MCF 10A (cell line): ENCODE results near the gene NOL4L. TPM values are rescaled to one million over a fixed set of nuclear protein-coding genes. Genes with fewer than 3 reads are reported as not detected.

Source experiments
- BruUV-seq: library from RNA; stranded (reverse); fragments of 400-500 nt; replicated peaks from 2 replicates; lab custom pipeline; 2021; lab: Mats Ljungman, UMichigan
- CTCF ChIA-PET: fragments of 300-600 bp; sonication (Branson Sonifier 250); formaldehyde crosslinking; extraction: SDS; loops from one replicate; lab custom pipeline; 2021; ENCODE audit warnings: antibody characterized with exemption, inconsistent platforms; lab: Yijun Ruan, JAX
- POLR2A ChIA-PET: fragments of 300-600, 350-650 bp; sonication (Branson Sonifier 250); formaldehyde crosslinking; extraction: SDS; loops from one replicate; lab custom pipeline; 2020; ENCODE audit warnings: antibody characterized with exemption, inconsistent platforms; lab: Yijun Ruan, JAX
- DNase-seq: peaks from one replicate; pipeline ENCODE4 v3.0.0-alpha.2; 2018; ENCODE audit not compliant: unreplicated experiment
- H3K27ac Mint-ChIP-seq: one replicate; pipeline ENCODE4 v1.8.0; 2022; ENCODE audit warnings: mild to moderate bottlenecking, low read depth, mixed read lengths; ENCODE audit not compliant: unreplicated experiment
- H3K27me3 Mint-ChIP-seq: one replicate; pipeline ENCODE4 v1.8.0; 2022; ENCODE audit warnings: mixed read lengths; ENCODE audit not compliant: insufficient read depth, unreplicated experiment
- H3K36me3 Mint-ChIP-seq: one replicate; pipeline ENCODE4 v1.8.0; 2022; ENCODE audit warnings: mild to moderate bottlenecking, moderate library complexity, mixed read lengths; ENCODE audit not compliant: insufficient read depth, unreplicated experiment
- H3K4me1 Mint-ChIP-seq: one replicate; pipeline ENCODE4 v1.8.0; 2022; ENCODE audit warnings: mixed read lengths; ENCODE audit not compliant: insufficient read depth, unreplicated experiment
- H3K4me3 Mint-ChIP-seq: one replicate; pipeline ENCODE4 v1.8.0; 2022; ENCODE audit warnings: mild to moderate bottlenecking, moderate library complexity, mixed read lengths; ENCODE audit not compliant: unreplicated experiment
- H3K9me3 Mint-ChIP-seq: one replicate; pipeline ENCODE4 v1.8.0; 2022; ENCODE audit warnings: mixed read lengths; ENCODE audit not compliant: unreplicated experiment
- intact Hi-C: fragments of 100-400 bp; cut with micrococcal nuclease; formaldehyde crosslinking; loops from 2 replicates; pipeline ENCODE4 v1.14.1; 2022
- total RNA-seq: library from RNA; stranded (reverse); gene quantifications from 2 replicates; pipeline ENCODE4 v1.2.3, GENCODE V29; 2022
- TF ChIP-seq, protein P1 (sequence below): fragments of 200-600 bp; IDR thresholded peaks from one replicate; pipeline ENCODE4 v1.8.0; 2022; ENCODE audit warnings: antibody characterized with exemption, mild to moderate bottlenecking; ENCODE audit not compliant: unreplicated experiment

NOL4L gene
- total RNA-seq, 1 experiment from 2014 or later: 3.3 TPM

DNA sequence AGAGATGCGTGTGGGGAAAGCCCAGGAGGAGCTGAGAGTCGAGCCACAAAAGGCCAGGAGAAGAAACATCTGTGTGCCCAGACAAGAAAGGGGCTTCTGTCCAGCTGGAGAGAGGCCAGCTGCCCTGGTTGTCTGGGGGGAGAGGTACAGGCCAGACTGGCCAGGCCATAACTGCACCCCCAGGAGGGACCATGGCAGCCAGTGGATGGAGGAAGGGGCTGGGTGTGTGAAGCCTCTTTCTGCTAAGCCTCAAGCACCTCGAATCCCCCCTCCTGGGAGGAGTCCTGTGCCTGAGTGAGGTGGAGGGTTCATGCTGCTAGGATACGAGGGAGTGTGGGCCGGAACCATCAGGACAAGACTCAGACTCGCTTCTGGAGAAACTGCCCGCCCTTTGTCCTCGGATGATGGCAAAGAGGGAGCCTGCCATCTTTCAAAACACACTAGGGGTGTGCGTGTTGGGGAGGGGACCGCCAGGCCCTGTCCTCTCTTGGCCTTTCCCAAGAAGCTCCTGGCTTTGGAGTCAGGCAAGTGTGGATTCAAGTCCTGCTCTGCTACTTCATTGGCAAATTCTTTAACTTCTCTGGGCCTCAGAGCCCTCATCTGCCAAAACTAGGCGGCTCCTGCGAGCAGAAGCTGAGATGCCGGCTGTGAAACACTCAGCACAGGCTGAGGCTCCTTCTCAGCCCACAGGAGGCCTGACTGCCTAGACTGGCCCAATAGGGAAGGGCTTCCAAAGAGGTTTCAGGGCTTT is 136.7 kb downstream of the NOL4L start:
- H3K4me1 Mint-ChIP-seq: peaks cover 5% of the 10 kb centered on the region
- no peak for DNase-seq
- no TSS peak for BruUV-seq

GRCh38 chr20:32447136-32448027 is 137.8 kb downstream of the NOL4L start:
- Mint-ChIP-seq H3K27ac (no peak overlapping the region), H3K36me3 (peaks cover 34% of the 10 kb centered on the region), H3K4me1 (peaks cover 5% of the 10 kb centered on the region), H3K4me3 (no peak overlapping the region), H3K27me3 (no peaks in the 10 kb centered on the region), H3K9me3 (no peaks in the 10 kb centered on the region)
- TF ChIP-seq, protein P1, sequence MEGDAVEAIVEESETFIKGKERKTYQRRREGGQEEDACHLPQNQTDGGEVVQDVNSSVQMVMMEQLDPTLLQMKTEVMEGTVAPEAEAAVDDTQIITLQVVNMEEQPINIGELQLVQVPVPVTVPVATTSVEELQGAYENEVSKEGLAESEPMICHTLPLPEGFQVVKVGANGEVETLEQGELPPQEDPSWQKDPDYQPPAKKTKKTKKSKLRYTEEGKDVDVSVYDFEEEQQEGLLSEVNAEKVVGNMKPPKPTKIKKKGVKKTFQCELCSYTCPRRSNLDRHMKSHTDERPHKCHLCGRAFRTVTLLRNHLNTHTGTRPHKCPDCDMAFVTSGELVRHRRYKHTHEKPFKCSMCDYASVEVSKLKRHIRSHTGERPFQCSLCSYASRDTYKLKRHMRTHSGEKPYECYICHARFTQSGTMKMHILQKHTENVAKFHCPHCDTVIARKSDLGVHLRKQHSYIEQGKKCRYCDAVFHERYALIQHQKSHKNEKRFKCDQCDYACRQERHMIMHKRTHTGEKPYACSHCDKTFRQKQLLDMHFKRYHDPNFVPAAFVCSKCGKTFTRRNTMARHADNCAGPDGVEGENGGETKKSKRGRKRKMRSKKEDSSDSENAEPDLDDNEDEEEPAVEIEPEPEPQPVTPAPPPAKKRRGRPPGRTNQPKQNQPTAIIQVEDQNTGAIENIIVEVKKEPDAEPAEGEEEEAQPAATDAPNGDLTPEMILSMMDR: no peak
- DNase-seq: no peak
- no TSS peak for BruUV-seq
- ChIA-PET CTCF (interaction anchor here (0.7 kb wide), 1 partner anchor 38 kb away, joined by 3 read pairs; no protein-coding TSS in a partner anchor), POLR2A (interaction anchor here (0.6 kb wide), 1 partner anchor 291 kb away, joined by 4 read pairs; no protein-coding TSS in a partner anchor)
- intact Hi-C loops: no loop called here

More for the DNA sequence above, 136.7 kb downstream of the NOL4L start:
- H3K27me3 Mint-ChIP-seq: no peaks in the 10 kb centered on the region
- no peak overlapping the region for H3K4me3 Mint-ChIP-seq
- TF ChIP-seq, protein P1: no peak
- no peaks in the 10 kb centered on the region for H3K9me3 Mint-ChIP-seq
- CTCF ChIA-PET: interaction anchor here (0.6 kb wide), 1 partner anchor 103 kb away, joined by 3 read pairs; no protein-coding TSS in a partner anchor
- POLR2A ChIA-PET: interaction anchor here (0.6 to 1.5 kb wide), 3 partner anchors 22 to 293 kb away, joined by 3 to 4 read pairs (median 3); no protein-coding TSS in a partner anchor
- intact Hi-C loops: no loop called here
- H3K27ac Mint-ChIP-seq: no peak overlapping the region
- peaks cover 40% of the 10 kb centered on the region for H3K36me3 Mint-ChIP-seq

GRCh38 chr20:32446301-32447100 is 138.6 kb downstream of the NOL4L start:
- no peak for DNase-seq
- POLR2A ChIA-PET: interaction anchor here (0.6 kb wide), 1 partner anchor 373 kb away, joined by 4 read pairs; the partner anchor contains the start of gene MAPRE1
- no peaks in the 10 kb centered on the region for H3K27me3 Mint-ChIP-seq
- intact Hi-C loops: no loop called here
- no peak overlapping the region for H3K4me3 Mint-ChIP-seq
- H3K4me1 Mint-ChIP-seq: peaks cover 5% of the 10 kb centered on the region
- TF ChIP-seq, protein P1: no peak
- no peaks in the 10 kb centered on the region for H3K9me3 Mint-ChIP-seq
- no peak overlapping the region for H3K27ac Mint-ChIP-seq
- BruUV-seq: no TSS peak
- CTCF ChIA-PET: interaction anchor here (0.6 to 0.7 kb wide), 2 partner anchors 39 to 109 kb away, joined by 3 to 5 read pairs; no protein-coding TSS in a partner anchor
- peaks cover 40% of the 10 kb centered on the region for H3K36me3 Mint-ChIP-seq
